NCI-H524 (cell line): ENCODE results near the gene SETD4.
A peak's percentile ranks its signal among the peaks of the same experiment; 100 is the strongest.
"Not testable (repeated sequence)": the region's sequence is repeated elsewhere in the genome, so short reads cannot be mapped to it uniquely, and the experiment has no call there.

Source experiments
- DNase-seq, 2 experiments: peaks; one replicate each; lab custom pipeline; 2025; lab: John Stamatoyannopoulos, UW

The SETD4 gene

GRCh38 chr21:36077758-36078157, 17.4 kb upstream of the SETD4 start:
- no peak for DNase-seq

GRCh38 chr21:36076878-36077655, 16.7 kb upstream of the SETD4 start:
- no peak for DNase-seq

DNA sequence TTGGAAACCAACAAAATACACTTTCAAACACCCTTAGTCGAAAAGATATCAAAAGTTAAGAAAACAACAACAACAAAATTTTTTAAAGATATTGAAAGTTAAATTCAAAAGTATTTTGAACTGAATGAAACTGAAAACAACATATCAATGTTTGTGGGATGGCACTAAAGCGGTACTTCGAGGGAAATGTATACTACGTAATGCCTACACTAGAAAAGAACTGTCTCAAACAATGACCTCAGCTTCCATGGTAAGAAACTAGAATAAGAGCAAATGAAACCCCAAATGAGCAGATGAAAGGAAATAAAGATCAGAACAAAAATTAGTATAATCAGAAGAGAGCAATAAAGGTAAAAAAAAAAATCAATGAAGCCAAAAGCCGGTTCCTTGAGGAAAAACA, 15.6 kb upstream of the SETD4 start:
- DNase-seq, result no peak

GRCh38 chr21:36075171-36075570, 14.8 kb upstream of the SETD4 start:
- DNase-seq, result no peak

- not testable (repeated sequence) for DNase-seq
These were observed 13.6 kb upstream of the SETD4 start for GRCh38 chr21:36073911-36074310.

DNA sequence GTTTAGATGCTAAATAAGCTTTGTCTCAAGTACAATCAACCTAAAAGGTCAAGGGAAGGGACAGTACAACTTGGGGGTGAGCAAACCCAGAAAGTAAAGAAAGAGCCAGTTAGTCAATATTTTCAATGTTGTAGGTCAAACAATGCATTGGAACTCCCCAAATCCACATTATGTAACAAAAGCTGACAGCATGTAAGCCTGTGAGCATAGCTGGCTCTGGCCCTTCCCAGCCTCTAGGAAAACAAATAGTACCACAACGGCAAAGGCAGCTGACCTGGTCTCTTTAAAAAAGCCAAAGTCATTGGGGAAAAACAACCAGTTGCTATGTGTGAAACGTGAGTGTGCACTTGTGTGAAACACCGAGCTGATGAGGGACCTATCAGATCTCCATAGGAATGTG, 12.9 kb upstream of the SETD4 start:
- no peak for DNase-seq

GRCh38 chr21:36072453-36073162, 12.3 kb upstream of the SETD4 start:
- DNase-seq, result no peak

DNA sequence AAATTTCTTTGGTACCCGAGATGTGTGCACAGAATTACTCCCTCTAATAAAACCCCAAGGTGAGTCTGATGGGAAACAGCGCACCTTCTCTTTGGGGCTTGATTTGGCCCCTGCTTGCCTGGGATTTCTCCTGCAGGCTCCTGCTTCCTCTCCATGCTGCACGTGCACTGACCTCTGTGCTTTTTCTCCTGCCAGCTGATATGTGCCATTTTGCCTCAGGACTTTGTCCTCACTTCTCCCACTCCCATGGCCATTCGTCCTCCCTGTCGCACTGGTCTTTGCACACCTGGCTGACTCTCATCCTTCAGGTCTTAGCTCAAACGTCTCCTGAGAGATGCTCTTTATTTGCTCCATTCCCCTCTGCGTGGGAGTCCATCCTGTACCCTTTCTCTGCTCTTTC, 10.7 kb upstream of the SETD4 start:
- no peak for DNase-seq

GRCh38 chr21:36069713-36070583, 9.6 kb upstream of the SETD4 start, which contains the start of gene CBR1:
TSS of gene CBR1 (plus strand) at chr21:36070024. CDS start at chr21:36070116, 92 bp downstream.
- DNase-seq, result peak; percentile 85 to 92

DNA sequence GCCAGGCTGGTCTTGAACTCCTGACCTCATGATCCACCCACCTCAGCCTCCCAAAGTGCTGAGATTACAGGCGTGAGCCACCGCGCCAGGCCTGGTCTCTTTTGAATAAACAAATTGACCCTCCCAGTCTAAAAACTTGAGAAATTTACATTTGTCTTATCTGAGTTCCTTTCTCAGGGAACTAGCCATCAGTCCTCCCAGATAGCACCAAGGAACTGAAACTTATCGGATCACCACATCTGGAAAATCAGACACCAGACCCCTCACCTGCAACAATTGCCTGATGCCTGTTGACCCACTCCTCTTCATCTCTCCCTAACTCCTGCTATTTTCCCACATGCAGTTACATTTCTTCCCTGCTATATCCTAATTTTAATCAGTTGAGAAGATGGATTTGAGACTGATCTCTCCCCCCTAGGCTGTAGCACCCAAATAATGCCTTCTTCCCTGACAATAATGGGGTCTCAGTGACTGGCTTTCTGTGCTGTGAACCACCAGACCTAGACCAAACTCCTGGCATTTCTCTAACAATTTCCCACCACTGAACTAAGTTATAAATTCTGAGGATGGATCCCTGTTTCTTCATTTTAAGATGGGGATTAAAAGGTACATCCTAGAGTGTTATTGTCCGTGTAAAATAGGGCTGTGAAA, 8.5 kb upstream of the SETD4 start:
- no peak for DNase-seq

GRCh38 chr21:36065497-36066036, 5.2 kb upstream of the SETD4 start:
- no peak for DNase-seq

DNA sequence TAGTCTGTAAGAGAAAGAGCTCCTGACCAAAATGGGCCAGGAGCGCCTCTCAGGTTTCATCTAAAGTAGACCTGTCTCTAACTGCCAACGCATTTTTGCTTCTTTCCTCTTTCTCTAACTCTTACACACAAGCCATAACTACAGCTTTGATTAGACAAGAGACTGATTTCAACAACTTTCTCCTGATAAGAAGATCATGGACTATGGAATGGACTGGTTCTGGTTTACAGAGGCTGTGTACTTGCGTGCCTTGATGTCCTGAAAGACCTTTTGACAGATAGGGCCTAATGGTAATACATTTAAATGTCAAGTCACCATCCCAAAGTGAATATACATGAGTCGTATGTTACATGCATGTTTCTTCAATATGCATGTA, 3.7 kb upstream of the SETD4 start:
- DNase-seq, result no peak

DNA sequence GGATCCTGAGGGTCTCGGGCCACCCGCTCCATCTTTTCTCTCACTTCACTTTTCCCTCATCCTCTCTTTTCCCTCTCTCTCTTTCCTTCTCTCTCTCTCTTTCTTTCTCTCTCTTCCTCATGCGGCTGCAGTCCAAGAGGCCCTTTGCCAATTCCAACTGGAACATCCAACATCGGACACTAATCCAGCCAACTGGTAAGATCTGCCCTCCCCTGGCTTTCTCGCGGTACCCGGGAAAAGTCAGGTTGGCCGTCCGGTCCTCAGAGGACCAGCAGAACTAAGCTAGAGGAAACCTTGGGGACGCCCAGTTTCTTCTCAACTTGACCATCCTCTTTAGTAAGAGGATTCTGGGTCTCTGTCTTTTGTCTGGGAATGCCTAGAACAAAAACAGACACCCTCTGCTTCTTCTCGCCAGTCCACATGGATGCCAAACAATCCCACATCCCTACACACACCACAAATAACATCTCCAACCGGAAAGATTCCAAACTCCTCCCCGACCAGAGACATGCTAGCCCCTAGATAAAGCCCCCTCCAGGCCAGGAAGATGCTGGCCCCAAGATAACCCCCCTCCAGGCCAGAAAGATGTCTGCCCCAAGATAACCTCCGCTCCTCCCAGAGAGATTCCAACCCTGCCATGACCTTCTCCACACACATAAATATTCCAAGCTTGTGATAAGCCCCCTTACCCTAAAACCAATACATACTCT, 3.2 kb upstream of the SETD4 start:
- DNase-seq, result no peak

- DNase-seq, result no peak
These were observed 1.1 kb upstream of the SETD4 start for GRCh38 chr21:36061445-36061844.

DNA sequence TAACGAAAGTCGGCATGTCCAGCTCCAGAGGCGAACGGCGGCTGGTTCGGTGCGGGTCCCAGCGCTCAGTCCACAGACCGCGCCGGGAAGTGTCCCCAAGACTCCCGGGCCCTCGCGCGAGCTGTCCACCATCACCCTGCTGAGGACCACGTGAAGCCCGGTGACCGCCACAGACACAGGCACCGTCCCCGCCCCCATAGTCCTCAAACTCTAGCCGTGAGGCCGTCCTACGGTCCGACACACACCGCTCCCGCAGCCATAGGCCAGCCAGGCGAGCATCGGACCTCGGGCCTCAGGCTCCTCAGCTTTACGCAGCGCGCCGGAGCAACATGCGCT, 535 bp downstream of the SETD4 start:
- peak; percentile 58 to 73 for DNase-seq

DNA sequence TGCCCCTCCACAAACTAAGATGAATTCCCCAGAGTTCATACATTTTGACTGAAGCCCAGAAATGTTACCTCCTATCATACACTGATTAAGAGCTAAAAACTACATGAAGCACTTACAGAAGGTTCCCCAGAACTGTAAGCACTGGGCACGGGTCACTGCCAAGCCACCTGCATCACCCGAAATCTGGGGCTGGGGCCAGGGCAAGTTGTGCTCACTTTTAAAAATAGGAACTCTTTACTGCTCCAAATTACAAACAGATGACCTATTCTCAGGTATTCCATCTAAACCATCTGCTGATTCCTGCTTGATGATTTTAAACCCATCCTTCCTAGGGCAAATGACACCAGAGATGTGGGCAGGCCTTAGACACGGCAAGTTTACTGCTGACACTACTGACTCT, 4.8 kb downstream of the SETD4 start:
- DNase-seq, result no peak

DNA sequence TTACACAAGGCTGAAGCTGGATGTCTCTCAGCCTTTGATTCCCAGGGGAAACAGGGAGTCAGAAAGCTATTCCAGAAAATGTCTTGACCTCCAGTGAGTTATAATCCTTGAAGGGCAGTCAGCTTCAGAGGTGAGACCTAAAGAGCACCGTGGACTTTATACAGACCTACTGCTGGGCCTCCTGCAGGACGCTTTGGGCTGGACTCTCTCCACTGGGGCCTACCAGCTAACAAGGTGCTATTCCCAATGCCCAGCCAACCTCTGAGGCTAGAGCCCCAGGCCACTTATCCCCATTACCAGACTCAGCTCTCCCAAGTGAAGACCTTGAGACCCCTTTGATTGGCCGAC, 6.6 kb downstream of the SETD4 start:
- no peak for DNase-seq

DNA sequence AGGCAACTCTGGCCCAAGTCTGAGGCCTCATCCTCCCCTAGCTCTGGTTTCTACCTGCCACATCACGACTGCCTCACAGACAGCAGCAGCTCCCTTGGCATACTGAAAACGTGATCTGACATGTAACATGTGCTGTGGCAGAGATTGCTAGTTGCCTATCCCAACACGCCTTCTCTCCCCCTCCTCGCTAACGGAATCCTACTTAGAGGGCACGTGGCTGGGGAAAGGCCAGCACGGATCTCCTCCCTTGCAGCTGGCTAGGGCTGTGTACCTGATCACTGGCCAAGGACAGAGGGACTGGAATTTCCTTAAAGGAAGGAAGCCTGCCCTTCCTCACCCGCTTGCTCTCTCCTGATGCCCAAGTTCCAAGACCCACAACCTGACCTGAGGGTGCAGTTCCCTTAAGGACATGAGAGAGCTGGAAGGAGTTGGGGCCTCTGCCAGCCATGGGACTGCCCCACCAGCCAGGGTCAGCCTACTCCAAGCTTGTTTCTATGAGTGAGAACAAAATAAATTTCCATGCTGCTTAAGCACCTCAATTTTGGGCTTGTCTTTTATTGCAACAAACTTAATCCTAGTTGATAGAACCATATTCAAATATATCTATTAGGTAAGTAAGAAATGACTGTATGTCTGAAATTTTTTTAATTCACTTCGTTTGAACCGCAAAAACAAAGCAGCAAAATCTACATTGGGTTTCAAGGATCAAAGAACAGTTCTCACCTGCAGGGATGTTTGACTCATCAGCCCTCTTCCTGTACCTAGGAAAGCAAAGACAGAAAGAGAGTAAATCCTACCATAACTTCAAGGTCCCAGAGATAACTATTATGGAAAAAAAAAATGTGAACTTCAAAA, 7.2 kb downstream of the SETD4 start:
- no peak for DNase-seq

DNA sequence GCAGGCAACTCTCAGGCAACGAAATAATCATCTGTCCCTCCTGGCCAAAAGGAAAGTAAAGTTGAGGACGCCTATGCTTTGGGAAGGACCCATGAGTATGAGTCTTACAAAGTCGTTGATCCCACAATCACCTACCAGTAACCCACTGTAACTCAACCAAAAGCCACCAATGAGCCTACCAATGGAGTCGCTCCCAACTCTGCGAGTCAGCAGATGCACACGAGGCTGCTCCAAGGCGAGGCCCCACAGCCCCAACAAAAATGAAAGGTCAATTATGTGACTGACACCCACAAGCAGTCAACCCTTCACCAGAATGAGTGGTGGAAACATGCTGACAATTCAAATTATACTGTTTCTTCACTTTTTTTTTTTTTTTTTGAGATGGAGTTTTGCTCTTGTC, 12.0 kb downstream of the SETD4 start:
- DNase-seq, result no peak

DNA sequence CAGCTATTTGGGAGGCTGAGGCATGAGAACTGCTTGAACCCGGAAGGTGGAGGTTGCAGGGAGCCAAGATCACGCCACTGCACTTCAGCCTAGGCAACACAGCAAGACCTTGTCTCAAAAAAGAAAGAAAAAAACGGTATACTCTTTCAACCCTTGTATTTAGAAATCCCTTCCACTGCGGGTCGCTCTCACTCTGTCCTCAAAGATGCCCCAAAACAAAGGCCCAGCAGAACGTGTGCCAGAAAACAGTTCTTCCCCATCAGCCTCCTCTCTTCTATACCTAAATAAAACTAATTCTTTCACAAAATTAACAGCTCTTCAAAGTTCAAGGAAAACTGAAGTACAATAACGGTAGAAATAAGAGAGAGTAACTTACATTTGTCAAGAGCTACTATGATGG, 13.2 kb downstream of the SETD4 start:
- no peak for DNase-seq
